Muscle of back (tissue), 11 donors: ENCODE data around the gene ARHGEF33. TPM values are rescaled to one million over a fixed set of nuclear protein-coding genes. Genes with fewer than 3 reads are reported as not detected.

ENCODE experiments used
- DNase-seq, 3 donors: peaks; one replicate each; pipeline versions ENCODE4 v3.0.0 to v3.0.0-alpha.2; 2013
- polyA plus RNA-seq, 10 donors: library from polyadenylated mRNA; unstranded; fragments of 120-200 nt; gene quantifications; one replicate each; pipeline ENCODE4 v1.2.1, GENCODE V29; 2013; ENCODE audit not compliant: insufficient read length in 10 of 10

The ARHGEF33 gene
- polyA plus RNA-seq, 10 donors: 0.79 to 1.8 (median 1.4) TPM

- no peak for DNase-seq
Observed at GRCh38 chr2:38957972-38958371, 68.3 kb downstream of the ARHGEF33 start.

- no peak for DNase-seq
Observed at GRCh38 chr2:38959466-38959865, 69.8 kb downstream of the ARHGEF33 start.

- peak; percentile 86 to 96 (median 90) for DNase-seq
Observed at GRCh38 chr2:38959938-38960608, 70.4 kb downstream of the ARHGEF33 start.

GRCh38 chr2:38960609-38961320, 71.1 kb downstream of the ARHGEF33 start:
- no peak for DNase-seq

GRCh38 chr2:38966006-38966405, 76.3 kb downstream of the ARHGEF33 start:
- DNase-seq: no peak

- peak in 1 of 3 donors; percentile 2 for DNase-seq
Observed at GRCh38 chr2:38966678-38967077, 77.0 kb downstream of the ARHGEF33 start.

GRCh38 chr2:38968021-38968420, 78.3 kb downstream of the ARHGEF33 start:
- DNase-seq: no peak

GRCh38 chr2:38971377-38971776, 81.7 kb downstream of the ARHGEF33 start:
- no peak for DNase-seq

GRCh38 chr2:38973266-38973665, 83.6 kb downstream of the ARHGEF33 start:
- DNase-seq: no peak

GRCh38 chr2:38975042-38975441, 85.4 kb downstream of the ARHGEF33 start:
- peak in 2 of 3 donors; percentile 32 to 42 for DNase-seq

- DNase-seq: no peak
Observed at GRCh38 chr2:38977047-38977446, 87.4 kb downstream of the ARHGEF33 start.

- DNase-seq: peak in 1 of 3 donors; percentile 7
Observed at GRCh38 chr2:38978296-38978903, 88.7 kb downstream of the ARHGEF33 start.

- no peak for DNase-seq
Observed at GRCh38 chr2:38978908-38979307, 89.2 kb downstream of the ARHGEF33 start.

- DNase-seq: no peak
Observed at GRCh38 chr2:38981003-38981669, 91.5 kb downstream of the ARHGEF33 start.

- no peak for DNase-seq
Observed at GRCh38 chr2:38981670-38982357, 92.1 kb downstream of the ARHGEF33 start.

- DNase-seq: no peak
Observed at GRCh38 chr2:38982498-38982897, 92.8 kb downstream of the ARHGEF33 start.

GRCh38 chr2:38988716-38989115, 99.0 kb downstream of the ARHGEF33 start:
- no peak for DNase-seq

- DNase-seq: no peak
Observed at GRCh38 chr2:38991899-38992298, 102.2 kb downstream of the ARHGEF33 start.

GRCh38 chr2:38997781-38998180, 108.1 kb downstream of the ARHGEF33 start:
- DNase-seq: peak; percentile 9 to 82 (median 34)

GRCh38 chr2:39000552-39000951, 110.9 kb downstream of the ARHGEF33 start:
- no peak for DNase-seq

- DNase-seq: no peak
Observed at GRCh38 chr2:39007875-39008504, 118.3 kb downstream of the ARHGEF33 start.
